Muscle of leg (tissue), 11 donors: ENCODE results near the gene PTPN21. TPM values are rescaled to one million over a fixed set of nuclear protein-coding genes. Genes with fewer than 3 reads are reported as not detected.
A peak's percentile ranks its signal among the peaks of the same experiment; 100 is the strongest.

Source experiments
- DNase-seq: peaks from one replicate; pipeline ENCODE4 v3.0.0; 2013
- H3K27ac ChIP-seq: one replicate; pipeline ENCODE4 v1.5.1; 2013; ENCODE audit warnings: mild to moderate bottlenecking, low read length, control low read depth
- H3K27me3 ChIP-seq: one replicate; pipeline ENCODE4 v1.6.1; 2013; ENCODE audit warnings: low read length; ENCODE audit not compliant: control insufficient read depth, insufficient read depth
- H3K36me3 ChIP-seq: one replicate; pipeline ENCODE4 v1.6.1; 2013; ENCODE audit warnings: low read length; ENCODE audit not compliant: control insufficient read depth, insufficient read depth
- H3K4me1 ChIP-seq: one replicate; pipeline ENCODE4 v1.6.1; 2013; ENCODE audit warnings: low read length; ENCODE audit not compliant: control insufficient read depth, insufficient read depth
- H3K4me3 ChIP-seq: one replicate; pipeline ENCODE4 v1.5.1; 2013; ENCODE audit warnings: low read length, control low read depth
- H3K9me3 ChIP-seq: replicated peaks from 2 replicates; pipeline ENCODE4 v1.6.1; 2013; ENCODE audit warnings: low read depth, low read length; ENCODE audit not compliant: control insufficient read depth
- WGBS: methylation state at CpG from one replicate; pipeline ENCODE4 v1.1.5; 2013; ENCODE audit warnings: missing lambda C conversion rate; ENCODE audit not compliant: insufficient coverage; 5-methylcytosine and 5-hydroxymethylcytosine counted together
- polyA plus RNA-seq, 8 donors: library from polyadenylated mRNA; unstranded; fragments of 120-200 nt; gene quantifications; one replicate each; pipeline versions ENCODE4 v1.2.1 to v1.2.3, GENCODE V29; 2013; ENCODE audit warnings: inconsistent platforms in 1 of 8, low replicate concordance in 1 of 8; ENCODE audit not compliant: insufficient read length in 8 of 8, insufficient read depth in 1 of 8
- total RNA-seq: library from RNA; stranded (reverse); fragments of 120-200 nt; gene quantifications from one replicate; pipeline ENCODE4 v1.2.4, GENCODE V29; 2013

PTPN21 gene
- total and polyA plus RNA-seq, 9 donors = 23.9 to 60.2 (median 46.4) TPM

- no peaks in the 10 kb centered on the region for H3K4me1 ChIP-seq
- WGBS = 82% methylated on average over 3 of the region's 5 CpGs
- H3K27me3 ChIP-seq = no peaks in the 10 kb centered on the region
- no peak overlapping the region for H3K4me3 ChIP-seq
- H3K36me3 ChIP-seq = peaks cover 15% of the 10 kb centered on the region
- DNase-seq = no peak
- no peak overlapping the region for H3K27ac ChIP-seq
- no peaks in the 10 kb centered on the region for H3K9me3 ChIP-seq
Observed at GRCh38 chr14:88437658-88438057, 117.1 kb downstream of the PTPN21 start.

DNA sequence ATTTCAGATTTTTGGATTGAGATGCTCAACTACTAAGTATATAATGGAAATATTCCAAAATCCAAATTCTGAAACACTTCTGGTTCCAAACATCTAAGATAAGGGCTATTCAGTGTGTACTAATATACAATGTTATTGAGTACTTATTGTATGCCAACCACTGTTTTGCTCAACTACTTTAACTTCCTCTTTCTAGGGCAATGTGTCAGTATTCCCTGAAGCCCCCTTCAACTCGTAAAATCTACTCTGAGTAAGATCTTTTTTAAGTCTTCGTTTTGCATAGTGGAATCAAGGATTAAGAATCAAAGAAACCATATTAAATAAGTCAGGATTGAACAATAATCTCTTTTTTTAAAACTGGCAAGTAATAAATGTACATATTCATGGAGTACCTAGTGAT is 123.8 kb downstream of the PTPN21 start:
- no peaks in the 10 kb centered on the region for H3K27me3 ChIP-seq
- no peaks in the 10 kb centered on the region for H3K9me3 ChIP-seq
- no peak for DNase-seq
- no peaks in the 10 kb centered on the region for H3K4me1 ChIP-seq
- no peak overlapping the region for H3K27ac ChIP-seq
- no peaks in the 10 kb centered on the region for H3K36me3 ChIP-seq
- H3K4me3 ChIP-seq = no peak overlapping the region
- no CpG with 5 or more reads among the region's 2 CpGs for WGBS

DNA sequence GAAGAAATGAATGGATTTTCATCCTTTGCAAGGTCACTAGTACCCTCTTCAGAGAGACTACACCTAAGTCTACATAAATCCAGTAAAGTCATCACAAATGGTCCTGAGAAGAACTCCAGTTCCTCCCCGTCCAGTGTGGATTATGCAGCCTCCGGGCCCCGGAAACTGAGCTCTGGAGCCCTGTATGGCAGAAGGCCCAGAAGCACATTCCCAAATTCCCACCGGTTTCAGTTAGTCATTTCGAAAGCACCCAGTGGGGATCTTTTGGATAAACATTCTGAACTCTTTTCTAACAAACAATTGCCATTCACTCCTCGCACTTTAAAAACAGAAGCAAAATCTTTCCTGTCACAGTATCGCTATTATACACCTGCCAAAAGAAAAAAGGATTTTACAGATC is 128.5 kb downstream of the PTPN21 start:
- Histone ChIP-seq H3K9me3 (no peaks in the 10 kb centered on the region), H3K4me1 (no peaks in the 10 kb centered on the region), H3K4me3 (no peak overlapping the region), H3K27ac (no peak overlapping the region), H3K36me3 (no peaks in the 10 kb centered on the region), H3K27me3 (no peaks in the 10 kb centered on the region)
- 61% methylated on average over 6 of the region's 7 CpGs for WGBS
- no peak for DNase-seq

DNA sequence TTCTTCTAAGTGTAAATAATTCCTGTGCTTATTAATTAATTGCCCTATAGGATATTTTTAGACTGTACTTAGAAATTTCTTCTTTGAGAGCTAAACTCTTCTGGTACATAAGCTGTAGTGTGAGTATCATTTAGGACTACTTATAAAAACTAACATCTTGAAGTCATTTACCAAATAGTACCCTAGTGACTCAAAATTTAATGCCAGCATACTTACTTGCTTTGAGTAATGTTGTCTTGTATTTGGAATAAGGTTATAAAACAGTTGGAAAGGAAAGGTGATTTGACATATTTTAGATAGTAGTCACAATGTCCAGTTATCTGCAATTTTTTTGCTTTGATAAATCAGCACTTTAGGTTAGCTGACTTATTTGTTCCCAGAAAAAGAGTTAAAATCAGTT is 130.2 kb downstream of the PTPN21 start:
- H3K4me3 ChIP-seq = no peak overlapping the region
- no peaks in the 10 kb centered on the region for H3K27me3 ChIP-seq
- peak; percentile 11 for DNase-seq
- H3K36me3 ChIP-seq = peaks cover 3% of the 10 kb centered on the region
- no peak overlapping the region for H3K27ac ChIP-seq
- H3K4me1 ChIP-seq = no peaks in the 10 kb centered on the region
- H3K9me3 ChIP-seq = no peaks in the 10 kb centered on the region

DNA sequence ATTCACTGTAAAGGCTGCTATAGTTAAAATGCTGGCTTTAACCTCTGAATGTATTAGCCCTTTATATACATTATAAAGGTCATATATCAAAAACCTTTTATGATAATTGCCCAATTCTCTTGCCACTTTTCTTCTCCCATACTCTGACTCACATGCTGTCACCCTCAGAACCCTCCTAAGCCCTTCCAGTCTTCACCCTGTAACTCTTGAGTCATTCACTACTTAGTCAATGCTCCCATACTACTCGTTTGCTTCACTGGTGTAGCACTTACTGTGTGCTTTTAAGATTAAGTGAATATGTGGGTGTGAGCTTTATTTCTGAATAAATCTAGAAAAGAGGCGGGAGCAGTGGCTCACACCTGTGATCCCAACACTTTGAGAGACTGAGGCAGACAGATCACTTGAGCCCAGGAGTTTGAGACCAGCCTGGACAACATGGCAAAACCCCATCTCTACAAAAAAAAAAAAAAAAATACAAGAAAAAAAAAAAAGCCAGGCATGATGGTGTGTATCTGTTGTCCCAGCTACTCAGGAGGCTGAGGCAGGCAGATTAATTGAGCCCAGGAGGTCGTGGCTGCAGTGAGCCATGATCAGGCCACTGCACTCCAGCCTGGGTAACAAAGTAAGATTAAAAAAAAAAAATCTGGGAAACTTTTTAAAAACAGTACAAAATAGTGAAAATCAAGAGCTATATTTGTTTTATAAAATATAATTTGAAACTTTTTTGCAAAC is 131.7 kb downstream of the PTPN21 start:
- H3K4me3 ChIP-seq = no peak overlapping the region
- H3K27me3 ChIP-seq = no peaks in the 10 kb centered on the region
- no peaks in the 10 kb centered on the region for H3K9me3 ChIP-seq
- no peak overlapping the region for H3K27ac ChIP-seq
- WGBS = no CpG with 5 or more reads among the region's 3 CpGs
- DNase-seq = no peak
- peaks cover 6% of the 10 kb centered on the region for H3K36me3 ChIP-seq
- no peaks in the 10 kb centered on the region for H3K4me1 ChIP-seq

DNA sequence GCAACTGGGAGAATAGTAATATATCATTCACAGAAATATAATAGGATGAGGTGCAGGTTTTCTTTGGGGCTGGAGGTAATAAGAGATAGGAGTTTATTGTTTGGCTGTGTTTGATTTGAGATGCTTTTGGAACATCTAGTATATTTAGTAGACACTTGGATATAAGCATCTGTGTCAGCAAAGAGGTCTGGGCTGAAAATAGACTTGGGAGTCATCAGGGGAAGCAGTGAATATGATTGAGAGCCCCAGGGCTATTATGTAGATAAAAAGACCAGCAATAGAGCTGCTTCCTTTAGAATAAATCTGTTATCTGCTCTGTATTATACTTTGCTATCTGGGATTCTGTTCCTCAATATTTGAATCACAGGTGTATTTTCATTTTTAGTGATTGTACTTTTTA is 132.8 kb downstream of the PTPN21 start:
- no peak overlapping the region for H3K27ac ChIP-seq
- H3K4me3 ChIP-seq = no peak overlapping the region
- peaks cover 9% of the 10 kb centered on the region for H3K36me3 ChIP-seq
- no peaks in the 10 kb centered on the region for H3K27me3 ChIP-seq
- H3K9me3 ChIP-seq = peaks cover 4% of the 10 kb centered on the region
- H3K4me1 ChIP-seq = no peaks in the 10 kb centered on the region
- no peak for DNase-seq

GRCh38 chr14:88421286-88421685 is 133.5 kb downstream of the PTPN21 start:
- H3K36me3 ChIP-seq = peaks cover 9% of the 10 kb centered on the region

GRCh38 chr14:88420187-88420586 is 134.6 kb downstream of the PTPN21 start:
- Histone ChIP-seq H3K4me3 (no peak overlapping the region), H3K27ac (no peak overlapping the region), H3K9me3 (peaks cover 11% of the 10 kb centered on the region), H3K36me3 (peaks cover 9% of the 10 kb centered on the region), H3K4me1 (no peaks in the 10 kb centered on the region), H3K27me3 (no peaks in the 10 kb centered on the region)
- no CpG with 5 or more reads among the region's 3 CpGs for WGBS
- no peak for DNase-seq

More at GRCh38 chr14:88421286-88421685, 133.5 kb downstream of the PTPN21 start:
- no peak for DNase-seq
- no CpG with 5 or more reads among the region's 4 CpGs for whole genome bisulfite sequencing
- H3K9me3 ChIP-seq = peaks cover 6% of the 10 kb centered on the region
- no peak overlapping the region for H3K4me3 ChIP-seq
- no peak overlapping the region for H3K27ac ChIP-seq
- no peaks in the 10 kb centered on the region for H3K4me1 ChIP-seq
- no peaks in the 10 kb centered on the region for H3K27me3 ChIP-seq

GRCh38 chr14:88417594-88417993 is 137.2 kb downstream of the PTPN21 start:
- no peak overlapping the region for H3K4me3 ChIP-seq
- no peak for DNase-seq
- H3K9me3 ChIP-seq = peaks cover 20% of the 10 kb centered on the region
- H3K36me3 ChIP-seq = peaks cover 9% of the 10 kb centered on the region
- H3K27me3 ChIP-seq = no peaks in the 10 kb centered on the region
- no peaks in the 10 kb centered on the region for H3K4me1 ChIP-seq
- no peak overlapping the region for H3K27ac ChIP-seq
